Measurements from ENCODE around the gene GPR108.

DNA sequence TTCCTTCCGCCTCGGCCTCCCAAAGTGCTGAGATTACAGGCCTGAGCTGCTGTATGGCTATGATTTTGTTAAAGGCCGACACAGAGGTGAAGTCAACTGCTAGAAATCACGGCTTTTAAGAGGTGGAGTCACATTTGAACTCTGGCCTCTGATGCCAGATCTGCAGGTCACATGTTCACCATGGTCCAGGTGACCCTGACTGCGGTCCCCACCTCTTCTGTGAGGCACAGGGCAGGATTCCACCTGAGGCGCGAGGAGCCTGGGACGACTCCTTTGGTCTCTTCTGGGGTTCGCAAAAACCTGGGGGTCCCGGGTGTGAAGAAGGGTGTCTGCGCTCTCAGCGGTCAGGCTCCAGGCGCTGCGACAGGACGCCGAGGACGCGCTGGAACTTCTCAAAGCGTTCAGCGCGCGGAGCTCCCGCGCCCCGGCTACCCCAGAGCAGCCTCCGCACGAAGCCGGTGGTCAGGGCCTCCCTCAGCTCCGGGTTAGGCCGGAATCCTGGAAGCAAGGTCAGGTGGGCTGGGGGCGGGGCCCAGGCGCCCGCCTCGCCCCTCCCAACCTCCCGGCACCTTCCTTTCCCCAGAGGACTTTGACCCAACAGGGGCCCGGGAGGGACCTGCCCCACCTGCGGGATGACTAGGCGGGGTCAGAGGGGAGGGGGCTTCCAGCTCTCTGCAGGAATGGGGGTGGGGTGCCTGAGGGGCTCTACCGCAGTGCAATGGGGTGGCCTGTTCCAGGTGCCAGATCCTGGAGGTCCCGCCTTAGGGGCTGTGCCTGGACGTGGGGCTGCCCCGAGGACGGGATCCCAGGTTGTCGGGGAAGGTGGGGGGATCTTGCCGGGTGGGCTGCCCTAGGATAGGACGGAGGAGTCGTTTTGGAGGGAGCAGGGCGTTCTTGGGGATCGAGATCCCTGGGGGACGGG lies 15.1 kb upstream of the GPR108 start:
- TF ChIP-seq, protein P1, sequence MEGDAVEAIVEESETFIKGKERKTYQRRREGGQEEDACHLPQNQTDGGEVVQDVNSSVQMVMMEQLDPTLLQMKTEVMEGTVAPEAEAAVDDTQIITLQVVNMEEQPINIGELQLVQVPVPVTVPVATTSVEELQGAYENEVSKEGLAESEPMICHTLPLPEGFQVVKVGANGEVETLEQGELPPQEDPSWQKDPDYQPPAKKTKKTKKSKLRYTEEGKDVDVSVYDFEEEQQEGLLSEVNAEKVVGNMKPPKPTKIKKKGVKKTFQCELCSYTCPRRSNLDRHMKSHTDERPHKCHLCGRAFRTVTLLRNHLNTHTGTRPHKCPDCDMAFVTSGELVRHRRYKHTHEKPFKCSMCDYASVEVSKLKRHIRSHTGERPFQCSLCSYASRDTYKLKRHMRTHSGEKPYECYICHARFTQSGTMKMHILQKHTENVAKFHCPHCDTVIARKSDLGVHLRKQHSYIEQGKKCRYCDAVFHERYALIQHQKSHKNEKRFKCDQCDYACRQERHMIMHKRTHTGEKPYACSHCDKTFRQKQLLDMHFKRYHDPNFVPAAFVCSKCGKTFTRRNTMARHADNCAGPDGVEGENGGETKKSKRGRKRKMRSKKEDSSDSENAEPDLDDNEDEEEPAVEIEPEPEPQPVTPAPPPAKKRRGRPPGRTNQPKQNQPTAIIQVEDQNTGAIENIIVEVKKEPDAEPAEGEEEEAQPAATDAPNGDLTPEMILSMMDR (IDR thresholded peaks at IDR 0.05), result no peak
- no peak for TF ChIP-seq POLR2A (IDR thresholded peaks at IDR 0.05)

Measured in thyroid gland (tissue), 4 donors.